ENCODE data around the gene PDE8A.
A peak's percentile ranks its signal among the peaks of the same experiment; 100 is the strongest.

DNA sequence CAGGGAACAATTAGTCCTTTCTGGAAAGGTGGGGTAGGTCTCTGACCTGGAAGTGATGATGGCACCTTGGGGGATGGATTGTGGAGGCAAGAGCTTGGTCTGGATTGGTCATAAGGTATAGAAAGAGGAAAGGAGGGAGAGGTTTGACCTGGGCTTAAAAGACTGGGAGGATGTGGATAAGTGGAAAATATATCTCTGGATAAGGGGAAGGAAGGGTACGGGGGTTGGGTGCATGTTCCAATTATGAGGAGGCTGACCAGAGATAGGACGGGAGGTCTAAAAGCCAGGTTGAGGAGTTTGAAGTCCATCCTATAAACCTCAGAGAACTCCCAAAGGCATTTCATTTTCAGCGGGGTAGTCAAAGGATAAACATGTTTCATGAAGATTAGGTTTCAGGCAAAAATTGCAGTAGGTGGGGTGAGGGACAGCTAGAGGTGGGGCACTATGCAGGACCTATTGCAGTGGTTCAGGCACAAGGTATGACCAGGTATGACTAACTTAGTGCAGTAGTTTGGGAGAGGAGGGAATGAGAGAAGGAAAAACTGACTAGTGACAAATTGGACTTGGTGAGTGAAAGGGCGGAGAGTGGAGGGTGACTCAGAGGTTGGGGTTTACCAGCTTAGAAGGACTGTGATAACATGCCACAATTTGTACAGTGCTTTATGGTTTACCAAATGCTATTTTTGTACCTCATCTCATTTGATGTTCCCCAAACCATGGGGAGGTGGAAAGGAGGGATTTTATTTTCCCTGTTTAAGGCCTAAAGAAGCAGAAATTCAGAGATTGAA is 10.7 kb downstream of the PDE8A start:
- TF ChIP-seq, protein P1, sequence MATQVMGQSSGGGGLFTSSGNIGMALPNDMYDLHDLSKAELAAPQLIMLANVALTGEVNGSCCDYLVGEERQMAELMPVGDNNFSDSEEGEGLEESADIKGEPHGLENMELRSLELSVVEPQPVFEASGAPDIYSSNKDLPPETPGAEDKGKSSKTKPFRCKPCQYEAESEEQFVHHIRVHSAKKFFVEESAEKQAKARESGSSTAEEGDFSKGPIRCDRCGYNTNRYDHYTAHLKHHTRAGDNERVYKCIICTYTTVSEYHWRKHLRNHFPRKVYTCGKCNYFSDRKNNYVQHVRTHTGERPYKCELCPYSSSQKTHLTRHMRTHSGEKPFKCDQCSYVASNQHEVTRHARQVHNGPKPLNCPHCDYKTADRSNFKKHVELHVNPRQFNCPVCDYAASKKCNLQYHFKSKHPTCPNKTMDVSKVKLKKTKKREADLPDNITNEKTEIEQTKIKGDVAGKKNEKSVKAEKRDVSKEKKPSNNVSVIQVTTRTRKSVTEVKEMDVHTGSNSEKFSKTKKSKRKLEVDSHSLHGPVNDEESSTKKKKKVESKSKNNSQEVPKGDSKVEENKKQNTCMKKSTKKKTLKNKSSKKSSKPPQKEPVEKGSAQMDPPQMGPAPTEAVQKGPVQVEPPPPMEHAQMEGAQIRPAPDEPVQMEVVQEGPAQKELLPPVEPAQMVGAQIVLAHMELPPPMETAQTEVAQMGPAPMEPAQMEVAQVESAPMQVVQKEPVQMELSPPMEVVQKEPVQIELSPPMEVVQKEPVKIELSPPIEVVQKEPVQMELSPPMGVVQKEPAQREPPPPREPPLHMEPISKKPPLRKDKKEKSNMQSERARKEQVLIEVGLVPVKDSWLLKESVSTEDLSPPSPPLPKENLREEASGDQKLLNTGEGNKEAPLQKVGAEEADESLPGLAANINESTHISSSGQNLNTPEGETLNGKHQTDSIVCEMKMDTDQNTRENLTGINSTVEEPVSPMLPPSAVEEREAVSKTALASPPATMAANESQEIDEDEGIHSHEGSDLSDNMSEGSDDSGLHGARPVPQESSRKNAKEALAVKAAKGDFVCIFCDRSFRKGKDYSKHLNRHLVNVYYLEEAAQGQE (IDR thresholded peaks at IDR 0.05) = no peak
- TF ChIP-seq, protein P2, sequence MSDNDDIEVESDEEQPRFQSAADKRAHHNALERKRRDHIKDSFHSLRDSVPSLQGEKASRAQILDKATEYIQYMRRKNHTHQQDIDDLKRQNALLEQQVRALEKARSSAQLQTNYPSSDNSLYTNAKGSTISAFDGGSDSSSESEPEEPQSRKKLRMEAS (IDR thresholded peaks at IDR 0.05) = no peak
- TF ChIP-seq, protein P3, sequence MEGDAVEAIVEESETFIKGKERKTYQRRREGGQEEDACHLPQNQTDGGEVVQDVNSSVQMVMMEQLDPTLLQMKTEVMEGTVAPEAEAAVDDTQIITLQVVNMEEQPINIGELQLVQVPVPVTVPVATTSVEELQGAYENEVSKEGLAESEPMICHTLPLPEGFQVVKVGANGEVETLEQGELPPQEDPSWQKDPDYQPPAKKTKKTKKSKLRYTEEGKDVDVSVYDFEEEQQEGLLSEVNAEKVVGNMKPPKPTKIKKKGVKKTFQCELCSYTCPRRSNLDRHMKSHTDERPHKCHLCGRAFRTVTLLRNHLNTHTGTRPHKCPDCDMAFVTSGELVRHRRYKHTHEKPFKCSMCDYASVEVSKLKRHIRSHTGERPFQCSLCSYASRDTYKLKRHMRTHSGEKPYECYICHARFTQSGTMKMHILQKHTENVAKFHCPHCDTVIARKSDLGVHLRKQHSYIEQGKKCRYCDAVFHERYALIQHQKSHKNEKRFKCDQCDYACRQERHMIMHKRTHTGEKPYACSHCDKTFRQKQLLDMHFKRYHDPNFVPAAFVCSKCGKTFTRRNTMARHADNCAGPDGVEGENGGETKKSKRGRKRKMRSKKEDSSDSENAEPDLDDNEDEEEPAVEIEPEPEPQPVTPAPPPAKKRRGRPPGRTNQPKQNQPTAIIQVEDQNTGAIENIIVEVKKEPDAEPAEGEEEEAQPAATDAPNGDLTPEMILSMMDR (IDR thresholded peaks at IDR 0.05; ENCODE audit: low read depth, low read length, missing input control) = no peak
- TF ChIP-seq YY1 (IDR thresholded peaks at IDR 0.05) (no peak), RXRA (IDR thresholded peaks at IDR 0.05) (no peak), RAD21 (IDR thresholded peaks at IDR 0.05) (no peak), HNF4A (conservative IDR thresholded peaks at IDR 0.05) (no peak), FOXA1 (IDR thresholded peaks at IDR 0.05) (no peak), JUND (IDR thresholded peaks at IDR 0.05) (peak in 1 of 2 donors; percentile 39), EGR1 (IDR thresholded peaks at IDR 0.05; ENCODE audit: low read depth in 2 of 2) (no peak), TAF1 (conservative IDR thresholded peaks at IDR 0.05) (no peak)
- TF ChIP-seq, protein P4, sequence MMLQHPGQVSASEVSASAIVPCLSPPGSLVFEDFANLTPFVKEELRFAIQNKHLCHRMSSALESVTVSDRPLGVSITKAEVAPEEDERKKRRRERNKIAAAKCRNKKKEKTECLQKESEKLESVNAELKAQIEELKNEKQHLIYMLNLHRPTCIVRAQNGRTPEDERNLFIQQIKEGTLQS (IDR thresholded peaks at IDR 0.05) = no peak
- TF ChIP-seq, protein P5, sequence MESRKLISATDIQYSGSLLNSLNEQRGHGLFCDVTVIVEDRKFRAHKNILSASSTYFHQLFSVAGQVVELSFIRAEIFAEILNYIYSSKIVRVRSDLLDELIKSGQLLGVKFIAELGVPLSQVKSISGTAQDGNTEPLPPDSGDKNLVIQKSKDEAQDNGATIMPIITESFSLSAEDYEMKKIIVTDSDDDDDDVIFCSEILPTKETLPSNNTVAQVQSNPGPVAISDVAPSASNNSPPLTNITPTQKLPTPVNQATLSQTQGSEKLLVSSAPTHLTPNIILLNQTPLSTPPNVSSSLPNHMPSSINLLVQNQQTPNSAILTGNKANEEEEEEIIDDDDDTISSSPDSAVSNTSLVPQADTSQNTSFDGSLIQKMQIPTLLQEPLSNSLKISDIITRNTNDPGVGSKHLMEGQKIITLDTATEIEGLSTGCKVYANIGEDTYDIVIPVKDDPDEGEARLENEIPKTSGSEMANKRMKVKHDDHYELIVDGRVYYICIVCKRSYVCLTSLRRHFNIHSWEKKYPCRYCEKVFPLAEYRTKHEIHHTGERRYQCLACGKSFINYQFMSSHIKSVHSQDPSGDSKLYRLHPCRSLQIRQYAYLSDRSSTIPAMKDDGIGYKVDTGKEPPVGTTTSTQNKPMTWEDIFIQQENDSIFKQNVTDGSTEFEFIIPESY (IDR thresholded peaks at IDR 0.05) = no peak
